SK-N-SH treated with all-trans-retinoic acid at 6 μM for 48 hours (cell line): ENCODE measurements around the gene RIN3.

Experiments used
- ARNTL ChIP-seq: fragments of 450-650 bp; formaldehyde crosslinking; IDR thresholded peaks from 2 replicates; pipeline ENCODE4 v1.5.0; 2020; ENCODE audit warnings: low read depth, mild to moderate bottlenecking, moderate library complexity, borderline replicate concordance
- ZC3H10 ChIP-seq: fragments of 250-450 bp; sonication (Bioruptor Pico); IDR thresholded peaks from 2 replicates; pipeline ENCODE4 v1.5.1; 2021; ENCODE audit warnings: mild to moderate bottlenecking, moderate library complexity
- TF ChIP-seq, protein P1 (sequence below): fragments of 250-450 bp; sonication (Bioruptor Pico); IDR thresholded peaks from 2 replicates; pipeline ENCODE4 v1.8.0; 2020; ENCODE audit warnings: mild to moderate bottlenecking, moderate library complexity, borderline replicate concordance
- TF ChIP-seq, protein P2 (sequence below): fragments of 250-450 bp; sonication (Bioruptor Pico); IDR thresholded peaks from 2 replicates; pipeline ENCODE4 v1.5.1; 2020; ENCODE audit warnings: low read depth, mild to moderate bottlenecking, moderate library complexity

DNA sequence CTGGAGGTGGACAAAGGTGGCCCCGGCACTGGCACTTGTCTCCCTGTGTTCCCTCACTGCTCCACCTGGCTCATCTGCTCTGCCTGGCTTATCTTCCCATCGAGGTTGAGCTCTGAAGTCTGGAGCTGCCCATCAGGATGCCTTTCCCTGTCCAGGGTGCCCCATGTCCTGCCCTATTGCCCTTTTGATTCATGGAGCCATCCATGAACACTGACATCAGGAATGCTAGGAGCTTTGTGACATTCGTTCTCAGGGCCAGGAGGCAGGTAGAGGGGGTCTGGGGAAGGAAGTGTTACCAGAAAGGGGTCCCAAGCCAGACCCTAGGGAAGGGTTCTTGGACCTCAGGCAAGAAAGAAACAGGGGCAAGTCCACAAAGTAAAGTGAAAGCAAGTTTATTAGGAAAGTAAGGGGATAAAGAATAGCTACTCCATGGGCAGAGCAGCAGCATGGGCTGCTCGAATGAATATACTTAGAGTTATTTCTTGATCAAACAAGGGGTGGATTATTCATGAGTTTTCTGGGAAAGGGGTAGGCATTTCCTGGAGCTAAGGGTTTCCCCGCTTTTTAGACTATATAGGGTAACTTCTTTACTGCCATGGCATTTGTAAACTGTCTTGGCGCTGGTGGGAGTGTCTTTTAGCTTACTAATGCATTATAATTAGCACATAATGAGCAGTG is 51.6 kb downstream of the RIN3 start:
- TF ChIP-seq ZC3H10 (CRISPR knock-in tag), result no peak
- TF ChIP-seq, protein P1, sequence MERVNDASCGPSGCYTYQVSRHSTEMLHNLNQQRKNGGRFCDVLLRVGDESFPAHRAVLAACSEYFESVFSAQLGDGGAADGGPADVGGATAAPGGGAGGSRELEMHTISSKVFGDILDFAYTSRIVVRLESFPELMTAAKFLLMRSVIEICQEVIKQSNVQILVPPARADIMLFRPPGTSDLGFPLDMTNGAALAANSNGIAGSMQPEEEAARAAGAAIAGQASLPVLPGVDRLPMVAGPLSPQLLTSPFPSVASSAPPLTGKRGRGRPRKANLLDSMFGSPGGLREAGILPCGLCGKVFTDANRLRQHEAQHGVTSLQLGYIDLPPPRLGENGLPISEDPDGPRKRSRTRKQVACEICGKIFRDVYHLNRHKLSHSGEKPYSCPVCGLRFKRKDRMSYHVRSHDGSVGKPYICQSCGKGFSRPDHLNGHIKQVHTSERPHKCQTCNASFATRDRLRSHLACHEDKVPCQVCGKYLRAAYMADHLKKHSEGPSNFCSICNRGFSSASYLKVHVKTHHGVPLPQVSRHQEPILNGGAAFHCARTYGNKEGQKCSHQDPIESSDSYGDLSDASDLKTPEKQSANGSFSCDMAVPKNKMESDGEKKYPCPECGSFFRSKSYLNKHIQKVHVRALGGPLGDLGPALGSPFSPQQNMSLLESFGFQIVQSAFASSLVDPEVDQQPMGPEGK (CRISPR knock-in tag), result no peak
- TF ChIP-seq, protein P2, sequence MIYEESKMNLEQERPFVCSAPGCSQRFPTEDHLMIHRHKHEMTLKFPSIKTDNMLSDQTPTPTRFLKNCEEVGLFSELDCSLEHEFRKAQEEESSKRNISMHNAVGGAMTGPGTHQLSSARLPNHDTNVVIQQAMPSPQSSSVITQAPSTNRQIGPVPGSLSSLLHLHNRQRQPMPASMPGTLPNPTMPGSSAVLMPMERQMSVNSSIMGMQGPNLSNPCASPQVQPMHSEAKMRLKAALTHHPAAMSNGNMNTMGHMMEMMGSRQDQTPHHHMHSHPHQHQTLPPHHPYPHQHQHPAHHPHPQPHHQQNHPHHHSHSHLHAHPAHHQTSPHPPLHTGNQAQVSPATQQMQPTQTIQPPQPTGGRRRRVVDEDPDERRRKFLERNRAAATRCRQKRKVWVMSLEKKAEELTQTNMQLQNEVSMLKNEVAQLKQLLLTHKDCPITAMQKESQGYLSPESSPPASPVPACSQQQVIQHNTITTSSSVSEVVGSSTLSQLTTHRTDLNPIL, result no peak
- TF ChIP-seq ARNTL (CRISPR knock-in tag), result no peak
